HG02798 (cell line): ENCODE measurements around the gene COMT.

Experiments
- ATAC-seq: cut with Tn5 transposase; IDR thresholded peaks from one replicate; pipeline ENCODE4 v1.9.1; 2021; ENCODE audit warnings: mild to moderate bottlenecking; ENCODE audit not compliant: unreplicated experiment, poor library complexity

The COMT gene

DNA sequence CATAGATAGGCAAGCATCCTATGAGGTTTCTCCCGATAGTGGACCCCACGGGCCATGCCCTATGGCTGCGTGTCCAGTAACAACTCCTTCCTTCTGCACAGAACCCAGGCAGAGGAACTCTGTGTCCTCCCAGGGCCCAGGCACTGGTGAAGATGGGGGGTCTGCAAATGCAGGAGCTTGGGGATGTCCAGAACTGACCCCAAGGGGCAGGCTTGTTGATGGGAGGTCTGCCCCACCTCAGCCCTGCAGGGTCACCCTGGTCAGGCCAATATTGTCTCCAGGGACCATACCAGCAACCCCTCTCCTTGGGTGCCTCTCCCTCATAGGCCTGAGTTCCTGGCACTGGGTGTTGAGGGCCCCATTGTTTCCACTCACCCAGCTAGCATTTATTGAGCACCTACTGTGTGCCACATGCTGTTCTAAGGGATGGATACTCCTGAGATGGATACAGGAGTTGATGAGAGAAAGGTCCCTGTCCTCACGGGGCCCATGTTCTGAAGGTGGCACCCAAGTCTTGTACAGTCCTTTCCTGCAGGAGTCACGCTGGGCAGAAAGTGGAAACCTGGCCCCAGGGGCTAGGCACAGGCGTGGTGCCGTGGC lies 26.4 kb downstream of the COMT start:
- no peak for ATAC-seq

DNA sequence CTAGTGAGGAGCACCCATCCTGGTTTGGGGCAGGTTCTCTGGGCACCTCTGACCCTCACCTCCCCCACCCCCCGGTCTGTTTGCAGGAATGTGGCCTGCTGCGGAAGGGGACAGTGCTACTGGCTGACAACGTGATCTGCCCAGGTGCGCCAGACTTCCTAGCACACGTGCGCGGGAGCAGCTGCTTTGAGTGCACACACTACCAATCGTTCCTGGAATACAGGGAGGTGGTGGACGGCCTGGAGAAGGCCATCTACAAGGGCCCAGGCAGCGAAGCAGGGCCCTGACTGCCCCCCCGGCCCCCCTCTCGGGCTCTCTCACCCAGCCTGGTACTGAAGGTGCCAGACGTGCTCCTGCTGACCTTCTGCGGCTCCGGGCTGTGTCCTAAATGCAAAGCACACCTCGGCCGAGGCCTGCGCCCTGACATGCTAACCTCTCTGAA lies 26.9 kb downstream of the COMT start:
- no peak for ATAC-seq

DNA sequence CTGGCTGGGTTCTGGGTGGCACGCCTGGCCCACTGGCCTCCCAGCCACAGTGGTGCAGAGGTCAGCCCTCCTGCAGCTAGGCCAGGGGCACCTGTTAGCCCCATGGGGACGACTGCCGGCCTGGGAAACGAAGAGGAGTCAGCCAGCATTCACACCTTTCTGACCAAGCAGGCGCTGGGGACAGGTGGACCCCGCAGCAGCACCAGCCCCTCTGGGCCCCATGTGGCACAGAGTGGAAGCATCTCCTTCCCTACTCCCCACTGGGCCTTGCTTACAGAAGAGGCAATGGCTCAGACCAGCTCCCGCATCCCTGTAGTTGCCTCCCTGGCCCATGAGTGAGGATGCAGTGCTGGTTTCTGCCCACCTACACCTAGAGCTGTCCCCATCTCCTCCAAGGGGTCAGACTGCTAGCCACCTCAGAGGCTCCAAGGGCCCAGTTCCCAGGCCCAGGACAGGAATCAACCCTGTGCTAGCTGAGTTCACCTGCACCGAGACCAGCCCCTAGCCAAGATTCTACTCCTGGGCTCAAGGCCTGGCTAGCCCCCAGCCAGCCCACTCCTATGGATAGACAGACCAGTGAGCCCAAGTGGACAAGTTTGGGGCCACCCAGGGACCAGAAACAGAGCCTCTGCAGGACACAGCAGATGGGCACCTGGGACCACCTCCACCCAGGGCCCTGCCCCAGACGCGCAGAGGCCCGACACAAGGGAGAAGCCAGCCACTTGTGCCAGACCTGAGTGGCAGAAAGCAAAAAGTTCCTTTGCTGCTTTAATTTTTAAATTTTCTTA lies 27.8 kb downstream of the COMT start:
- ATAC-seq = no peak

DNA sequence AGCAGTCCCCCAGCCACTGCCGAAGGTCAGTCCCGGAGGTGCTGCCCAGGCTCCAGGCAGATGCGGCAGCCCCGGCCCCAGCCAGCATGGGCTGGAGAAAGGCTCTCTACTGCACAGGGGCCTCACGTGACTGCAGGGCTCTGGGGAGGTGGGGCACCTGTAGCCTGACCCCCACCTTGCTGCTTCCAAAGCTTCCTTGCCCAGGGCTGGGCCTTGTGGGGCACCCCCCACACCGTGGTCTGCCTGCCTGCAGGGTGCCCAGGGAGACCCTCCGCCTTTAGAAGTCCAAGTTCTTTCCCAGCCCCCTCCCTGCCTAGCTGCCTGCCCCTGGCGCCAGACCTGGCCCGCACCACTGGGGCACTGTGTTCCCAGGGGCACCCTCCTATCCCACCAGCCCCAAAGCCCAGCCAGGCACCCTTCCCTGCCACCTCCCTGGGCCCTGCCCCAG lies 28.5 kb downstream of the COMT start:
- ATAC-seq = no peak

DNA sequence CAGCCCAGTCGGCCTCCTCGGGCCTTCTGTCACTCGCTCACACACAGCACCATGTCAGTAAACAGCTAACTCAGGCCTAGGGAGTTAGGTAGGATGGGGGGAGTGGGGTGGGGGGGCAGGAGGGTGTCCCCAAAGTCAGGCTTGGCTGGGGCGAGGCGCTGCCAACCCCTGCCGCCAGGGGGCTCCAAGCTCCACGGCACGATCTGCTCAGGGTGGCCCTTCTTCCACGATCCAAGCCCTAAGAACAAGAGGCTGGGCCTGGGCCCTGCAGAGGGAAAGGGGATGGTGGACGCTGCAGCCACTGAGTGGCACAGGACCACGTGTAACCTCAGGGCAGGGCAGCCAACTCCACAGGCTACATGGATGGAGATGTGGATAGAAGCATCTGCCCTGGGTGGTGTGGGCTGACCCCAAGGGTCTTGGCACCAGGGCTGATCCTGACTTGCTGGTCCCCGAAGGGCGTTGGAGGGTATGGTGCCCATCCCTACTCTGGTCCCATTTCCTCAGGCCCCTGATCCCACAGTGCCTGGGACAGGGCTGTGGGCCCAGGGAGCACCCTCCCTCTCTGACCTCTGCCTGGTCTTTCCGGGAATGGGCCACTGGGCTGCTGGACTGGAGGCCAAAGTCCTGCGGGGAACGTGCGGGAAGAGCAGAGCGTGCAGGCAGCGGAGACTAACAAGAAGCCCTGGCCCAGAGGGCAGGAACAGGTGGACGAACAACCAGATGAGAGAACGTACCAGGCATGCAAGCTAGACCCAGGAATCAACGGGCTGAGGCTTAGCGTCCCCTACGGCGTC lies 29.1 kb downstream of the COMT start:
- ATAC-seq = no peak

DNA sequence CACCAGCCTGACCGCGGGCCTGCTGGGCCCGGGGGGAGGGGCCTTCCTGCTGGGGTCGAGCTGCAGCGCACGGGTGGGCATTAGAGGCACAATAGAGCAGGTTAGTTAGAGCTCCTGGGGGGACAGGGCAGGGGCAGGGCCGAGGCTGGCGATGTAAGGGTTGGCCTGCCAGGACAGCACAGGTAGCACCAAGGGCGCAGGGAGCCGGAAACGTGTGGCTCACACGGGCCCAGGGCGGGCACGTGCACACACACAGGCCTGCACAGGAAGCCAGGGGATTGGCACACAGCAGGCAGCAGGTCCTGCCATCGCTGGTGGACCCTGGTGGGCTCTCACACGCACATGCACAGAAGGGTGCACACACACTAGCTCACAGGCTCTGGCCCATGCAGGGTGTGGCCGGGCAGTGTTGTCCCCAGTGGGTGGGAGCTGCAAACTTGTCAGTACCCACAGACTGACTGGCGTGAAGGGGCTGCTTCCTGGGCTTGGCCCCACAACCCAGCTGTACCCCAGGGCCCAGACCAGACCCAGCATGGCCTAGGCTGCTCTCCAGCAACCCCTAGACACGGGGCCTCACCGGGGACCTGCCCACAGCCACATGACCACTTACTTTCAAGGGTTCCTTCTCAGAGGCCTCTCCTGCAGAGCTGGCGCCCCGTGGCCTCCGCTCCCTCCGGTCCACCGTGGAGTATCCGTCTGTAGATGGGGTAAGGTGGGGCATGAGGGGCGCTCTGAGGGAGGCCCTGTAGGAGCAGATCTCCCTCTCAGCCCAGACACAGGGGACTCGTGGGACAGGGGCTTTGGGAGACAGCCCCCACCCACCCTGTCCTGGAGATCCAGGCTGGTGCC lies 29.9 kb downstream of the COMT start:
- ATAC-seq = no peak

DNA sequence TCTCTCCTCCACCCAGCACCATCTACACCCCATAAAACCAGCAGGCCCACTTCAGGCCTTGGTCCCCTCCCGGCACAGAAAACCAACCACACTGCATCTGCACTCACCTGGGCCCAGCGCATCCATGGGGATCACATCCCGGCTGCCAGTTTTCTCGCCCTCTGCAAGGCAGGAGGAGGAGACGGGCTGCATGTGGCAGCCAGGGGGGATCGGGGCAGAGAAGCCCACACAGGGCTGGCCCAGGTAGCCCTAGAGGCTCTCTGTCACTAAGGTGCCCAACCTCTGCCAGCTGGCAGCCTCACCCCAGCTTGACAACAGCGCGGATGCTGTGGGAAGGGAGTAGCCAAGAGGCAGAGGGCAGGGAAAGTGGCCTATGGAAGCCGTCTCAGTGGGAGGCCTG lies 30.7 kb downstream of the COMT start:
- no peak for ATAC-seq

DNA sequence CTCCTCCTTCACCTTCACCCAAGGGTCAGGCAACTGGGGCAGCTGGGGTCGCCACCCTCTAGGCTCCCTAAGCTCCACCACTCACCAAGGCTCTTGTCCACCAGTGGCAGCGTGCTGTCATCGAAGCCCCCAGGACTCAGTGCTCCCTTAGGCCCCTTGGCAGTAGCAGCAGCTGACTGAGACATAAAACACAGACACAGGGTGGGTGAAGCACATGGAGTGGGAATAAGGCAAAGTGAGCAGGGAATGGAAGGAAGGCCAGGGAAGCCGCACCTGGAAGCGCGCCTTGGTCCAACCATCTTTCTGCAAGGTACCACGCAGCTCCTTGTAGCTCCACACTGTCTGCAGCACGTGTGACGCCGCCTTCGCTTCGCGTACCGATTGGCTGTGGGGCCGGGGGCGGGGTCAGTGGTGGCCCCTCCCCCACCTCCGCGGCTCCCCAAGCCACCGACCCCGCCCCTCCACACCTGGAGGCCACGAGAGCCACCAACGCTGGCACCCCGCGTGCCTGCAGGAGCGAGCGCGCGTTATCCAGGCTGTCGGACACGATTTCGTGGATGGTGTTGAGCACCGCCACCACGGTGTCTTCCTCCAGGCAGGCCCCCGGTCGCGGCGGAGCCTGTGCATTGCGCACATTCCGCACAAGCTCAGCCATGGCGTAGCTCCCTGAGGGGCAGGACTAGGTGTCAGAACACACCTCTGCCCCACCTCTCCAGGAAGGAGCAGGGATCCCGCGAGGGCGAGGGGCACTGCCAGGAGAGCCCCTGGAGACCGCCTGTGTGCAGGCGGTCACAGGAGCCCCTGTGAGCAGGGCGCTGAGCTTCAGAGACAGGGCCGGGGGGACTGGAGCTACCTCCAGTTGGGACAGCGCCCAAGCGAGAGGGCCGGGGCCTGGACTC lies 31.3 kb downstream of the COMT start:
- ATAC-seq = no peak

DNA sequence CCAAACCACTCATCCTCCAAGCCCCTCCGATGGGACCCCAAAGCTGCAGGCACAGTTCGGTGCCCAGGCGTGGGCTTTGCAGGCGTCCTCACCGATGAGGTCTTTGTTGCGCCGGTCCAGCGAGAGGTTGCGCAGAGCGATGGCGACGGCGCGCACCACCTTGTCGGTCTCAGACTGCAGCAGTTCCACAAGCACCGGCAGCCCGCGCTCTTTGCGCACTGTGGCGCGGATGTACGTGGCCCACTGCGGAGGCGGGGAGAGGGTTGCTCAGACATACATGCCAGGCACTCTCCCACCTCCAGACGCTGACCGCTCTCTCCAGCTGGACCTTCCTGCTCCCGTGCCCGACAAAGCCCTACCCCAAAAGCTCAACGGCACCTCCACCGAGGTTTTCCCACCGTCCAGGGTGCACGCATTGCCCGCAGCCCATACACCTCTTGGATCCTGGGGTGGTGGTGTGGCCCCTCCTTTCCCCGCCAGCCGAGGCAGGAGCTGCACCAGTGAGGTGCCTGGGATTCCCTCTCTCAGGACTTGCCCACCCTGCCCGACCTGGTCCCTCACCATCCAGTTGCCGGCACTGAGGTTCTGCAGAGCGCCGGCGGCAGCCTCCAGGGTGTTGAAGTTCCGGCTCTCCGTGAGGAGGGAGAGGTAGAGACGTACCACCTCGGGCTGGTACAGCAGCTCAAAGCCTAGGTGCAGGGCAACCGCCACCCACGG lies 32.1 kb downstream of the COMT start:
- no peak for ATAC-seq

DNA sequence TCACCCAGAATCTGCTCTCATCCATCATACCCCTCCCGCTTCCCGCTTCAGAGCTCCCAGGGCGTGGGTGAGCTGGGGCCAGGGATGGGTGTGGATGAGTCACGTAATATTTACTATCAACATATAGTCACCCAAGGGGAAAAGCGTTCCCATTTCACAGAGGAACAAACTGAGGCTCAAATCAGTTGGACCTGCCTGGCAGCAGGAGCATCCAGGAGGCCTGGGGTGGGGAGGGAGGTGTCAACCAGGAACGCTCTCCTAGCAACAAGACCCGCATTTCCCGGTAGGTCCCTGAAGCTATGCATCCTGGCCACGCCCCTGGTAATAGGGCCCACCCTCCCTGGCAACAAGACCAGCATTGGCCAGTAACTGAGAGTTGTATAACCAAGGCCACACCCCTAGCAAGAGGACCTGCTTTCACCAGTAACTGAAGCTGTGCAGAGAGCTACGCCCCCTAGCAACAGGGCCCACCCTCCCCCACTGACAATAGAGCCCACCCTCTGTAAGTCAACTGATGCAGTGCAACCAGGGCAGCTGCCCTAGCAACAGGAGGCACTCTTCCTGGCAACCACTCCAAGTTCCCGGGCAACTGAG lies 32.8 kb downstream of the COMT start:
- ATAC-seq = no peak

DNA sequence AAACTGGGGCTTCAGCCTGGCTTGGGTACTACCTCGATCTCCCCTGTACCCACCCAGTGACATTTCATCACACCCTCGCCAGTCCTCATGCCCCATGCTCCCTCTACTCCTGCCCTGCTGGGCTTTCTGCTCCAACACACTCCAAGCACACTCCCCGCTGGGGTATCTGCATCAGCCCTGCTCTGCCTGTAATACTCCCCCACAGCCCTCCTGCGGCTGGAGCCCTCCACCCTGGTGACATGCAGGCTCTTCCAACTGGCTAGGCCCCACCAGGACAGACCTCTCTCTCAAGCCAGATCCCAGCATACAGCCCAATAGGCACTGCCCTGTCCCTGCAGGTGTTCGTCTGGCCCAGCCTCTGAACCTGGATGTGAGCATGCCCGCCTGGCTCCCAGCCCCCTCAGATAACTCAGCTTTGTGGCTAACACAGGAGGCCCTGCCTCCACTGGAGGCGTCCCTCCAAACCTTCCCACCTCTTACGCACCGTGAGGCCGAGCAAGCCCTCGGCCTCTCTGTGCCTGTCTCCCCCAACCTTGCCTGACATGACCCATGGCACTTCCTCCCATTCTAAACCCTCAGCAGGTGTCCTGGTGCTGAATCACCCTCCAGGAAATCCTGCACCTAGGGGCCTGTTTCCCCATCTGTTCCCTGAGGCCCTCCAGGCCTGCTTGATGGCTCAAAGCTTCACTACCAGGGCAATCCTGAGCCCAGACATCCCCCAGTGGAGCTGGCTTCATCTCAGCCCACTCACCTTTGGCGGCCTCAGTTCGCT lies 33.5 kb downstream of the COMT start:
- no peak for ATAC-seq

DNA sequence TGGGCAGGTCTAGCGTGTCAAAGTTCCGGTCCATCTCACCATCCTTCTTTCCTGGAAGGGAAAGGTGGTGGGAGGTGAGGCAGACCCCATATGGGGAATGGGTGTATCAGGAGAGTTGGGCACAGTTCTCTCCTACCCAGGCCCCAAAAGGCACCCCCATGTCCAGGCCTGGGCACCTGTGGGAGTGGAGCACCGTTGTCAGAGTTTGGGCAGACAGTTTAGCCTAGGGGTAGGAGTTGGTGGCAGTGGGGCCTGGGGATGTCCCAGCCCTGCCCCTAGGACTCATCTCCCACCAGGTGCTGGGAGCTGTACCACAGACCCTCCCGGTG lies 34.1 kb downstream of the COMT start:
- ATAC-seq = no peak

DNA sequence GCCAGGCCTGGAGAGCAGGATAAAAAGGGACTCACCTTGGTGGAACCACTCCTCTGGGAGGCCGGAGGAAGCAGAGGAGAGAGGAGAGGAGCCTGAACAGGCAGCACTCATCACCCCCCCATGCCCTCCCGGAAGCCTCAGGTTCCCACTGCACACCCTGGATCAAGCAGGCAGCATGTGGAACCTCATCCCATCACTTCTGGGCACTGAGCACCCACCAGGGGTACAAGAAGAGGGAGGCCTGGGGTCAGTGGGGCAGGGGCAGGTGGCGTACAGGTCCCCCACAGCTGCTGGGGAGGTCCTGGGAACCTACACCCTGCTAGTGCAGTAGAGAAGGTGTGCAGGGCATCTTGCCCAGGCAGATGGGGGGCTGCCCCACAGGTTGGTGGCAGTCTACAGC lies 35.1 kb downstream of the COMT start:
- ATAC-seq = no peak

DNA sequence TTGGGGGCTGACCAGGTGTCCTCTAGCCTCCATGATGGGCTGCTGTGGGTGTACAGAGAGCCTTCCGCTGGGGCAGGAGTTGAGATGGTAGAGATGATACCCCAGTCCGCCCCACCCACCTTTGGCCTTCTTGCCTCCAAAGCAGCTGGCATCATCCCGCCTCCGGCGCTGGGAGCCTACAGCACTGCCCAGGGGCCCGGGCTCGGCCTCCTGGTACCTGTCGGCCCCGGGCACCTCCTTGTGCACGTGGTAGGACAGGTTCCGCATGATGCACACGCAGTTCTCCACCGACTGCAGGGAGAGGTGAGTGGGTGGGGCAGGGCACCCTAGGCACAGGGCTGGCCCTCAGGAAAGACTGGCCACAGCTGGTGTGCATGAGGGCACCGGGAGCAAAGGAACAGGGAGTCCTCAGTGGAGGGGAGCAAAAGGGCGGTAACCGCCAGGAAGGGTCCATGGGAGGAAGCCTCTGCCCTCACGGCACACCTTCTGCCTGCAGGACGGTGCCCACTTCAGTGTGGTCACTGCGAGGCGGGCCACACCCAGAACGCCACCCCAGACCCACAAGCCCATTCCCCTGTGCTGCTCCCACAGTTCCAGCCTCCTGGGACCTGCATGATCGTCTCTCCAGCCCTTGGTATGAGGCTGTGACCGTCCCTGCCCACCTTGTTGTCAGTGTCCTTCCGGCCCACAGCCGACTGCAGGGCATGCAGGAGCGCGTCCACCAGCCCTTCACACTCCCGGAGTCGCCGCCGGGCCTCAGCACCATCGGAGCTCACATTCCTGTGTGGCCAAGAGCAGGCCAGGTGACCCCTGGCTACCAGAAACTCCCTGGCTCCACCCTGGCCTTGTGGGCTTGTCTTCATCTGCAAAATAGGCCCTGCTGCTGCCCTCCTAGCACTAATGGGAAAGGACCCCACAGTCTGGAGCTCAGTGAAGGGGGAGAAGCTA lies 36.0 kb downstream of the COMT start:
- ATAC-seq = no peak

DNA sequence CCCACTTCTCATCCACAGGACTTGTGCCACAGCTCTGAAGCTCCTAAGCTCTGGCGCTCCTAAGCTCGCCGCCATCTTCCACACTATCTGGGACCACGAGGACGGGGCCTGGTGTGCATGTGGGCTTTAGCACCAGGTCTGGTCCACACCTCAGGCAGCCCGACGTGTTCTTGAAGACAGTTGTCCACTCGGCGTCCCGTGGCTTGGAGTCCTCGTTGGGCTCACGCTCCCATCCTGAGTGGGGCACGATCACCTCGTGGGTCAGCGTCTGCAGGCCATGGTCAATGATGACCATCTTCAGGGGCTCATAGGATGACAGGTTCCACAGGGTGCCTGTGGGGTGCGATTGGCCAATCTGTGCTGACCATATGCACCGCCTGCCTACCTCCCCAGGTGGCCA lies 37.2 kb downstream of the COMT start:
- ATAC-seq = no peak

DNA sequence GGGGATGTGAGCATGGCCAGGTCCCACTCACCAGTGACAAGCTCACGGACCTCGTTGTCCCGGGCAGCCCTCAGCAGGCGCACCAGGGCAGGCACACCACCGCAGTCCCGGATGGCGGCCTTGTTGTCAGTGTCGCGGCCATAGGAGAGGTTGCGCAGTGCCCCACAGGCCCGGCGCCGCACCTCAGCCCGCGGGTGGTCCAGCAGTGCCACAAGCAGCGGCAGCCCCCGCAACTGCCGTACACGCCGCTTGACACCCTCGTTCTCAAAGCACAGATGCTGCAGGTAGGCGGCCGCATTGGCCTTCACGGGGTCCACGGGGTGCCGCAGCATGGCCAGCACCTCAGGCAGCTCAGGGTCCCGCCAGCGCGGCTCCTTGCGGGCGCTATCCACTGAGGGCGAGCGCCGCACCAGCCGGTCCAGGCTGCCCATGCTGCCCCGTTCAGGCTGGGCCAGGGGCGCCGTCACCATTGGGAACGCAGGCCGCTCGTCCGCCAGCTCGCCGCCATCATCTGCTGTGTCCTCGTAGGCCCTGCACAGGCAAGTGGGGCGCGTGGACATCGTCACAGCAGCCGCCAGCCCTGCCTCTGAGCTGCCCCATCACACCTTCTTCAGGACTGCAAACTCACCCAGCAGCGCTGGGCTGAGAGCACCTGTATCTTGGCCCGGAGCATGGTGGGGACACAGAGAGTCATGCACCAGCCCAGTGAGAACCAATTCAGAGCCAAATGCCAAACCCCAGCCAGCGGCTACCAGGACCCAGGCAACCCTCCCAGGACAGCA lies 38.3 kb downstream of the COMT start:
- ATAC-seq = no peak
